IMR-90 (cell line): Measurements from ENCODE around the gene KCNMA1. TPM values are rescaled to one million over a fixed set of nuclear protein-coding genes. Genes with fewer than 3 reads are reported as not detected.

Source experiments
- ATAC-seq: fragments of 200-7000 bp; cut with Tn5 transposase; 2 replicates; pipeline ENCODE4 v1.9.1; 2020; ENCODE audit warnings: low read depth, mild to moderate bottlenecking, moderate library complexity
- BruUV-seq: library from RNA; stranded (reverse); fragments of 400-500 nt; replicated peaks from 2 replicates; lab custom pipeline; 2021; lab: Mats Ljungman, UMichigan
- CTCF ChIA-PET: fragments of 300-600 bp; formaldehyde crosslinking; extraction: SDS; loops from one replicate; lab custom pipeline; 2021; ENCODE audit warnings: antibody characterized with exemption; lab: Yijun Ruan, JAX
- POLR2A ChIA-PET: fragments of 300-600 bp; sonication (Branson Sonifier 250); formaldehyde crosslinking; loops from one replicate; lab custom pipeline; 2022; ENCODE audit warnings: antibody characterized with exemption; ENCODE audit not compliant: unreplicated experiment; lab: Charles Lee
- DNase-seq: peaks from one replicate; pipeline ENCODE4 v3.0.0; 2013
- H2AFZ ChIP-seq: replicated peaks from 2 replicates; pipeline ENCODE3; 2013; ENCODE audit warnings: low read length, mild to moderate bottlenecking; ENCODE audit not compliant: poor library complexity
- H2AK5ac ChIP-seq: 2 replicates; pipeline ENCODE4 v1.6.1; 2013; ENCODE audit warnings: low read depth, low read length, inconsistent platforms
- H2AK9ac ChIP-seq: replicated peaks from 2 replicates; pipeline ENCODE3; 2013; ENCODE audit warnings: mild to moderate bottlenecking, low read depth, low read length, moderate library complexity; ENCODE audit not compliant: poor library complexity
- H2BK120ac ChIP-seq: 2 replicates; pipeline ENCODE4 v1.6.1; 2013; ENCODE audit warnings: low read depth, low read length, inconsistent platforms
- H2BK15ac ChIP-seq: 3 replicates; pipeline ENCODE4 v1.6.1; 2013; ENCODE audit warnings: low read depth, low read length, inconsistent platforms
- H2BK20ac ChIP-seq: 2 replicates; pipeline ENCODE4 v1.6.1; 2013; ENCODE audit warnings: low read depth, mild to moderate bottlenecking, inconsistent platforms, low read length, moderate library complexity
- H2BK5ac ChIP-seq: 2 replicates; pipeline ENCODE4 v1.6.1; 2013; ENCODE audit warnings: mild to moderate bottlenecking, low read depth, low read length, inconsistent platforms; ENCODE audit not compliant: poor library complexity, severe bottlenecking
- H3K14ac ChIP-seq: replicated peaks from 2 replicates; pipeline ENCODE4 v1.6.1; 2013; ENCODE audit warnings: low read depth, low read length, inconsistent platforms
- H3K18ac ChIP-seq: 2 replicates; pipeline ENCODE4 v1.6.1; 2013; ENCODE audit warnings: low read depth, low read length, control low read depth
- H3K23ac ChIP-seq: 2 replicates; pipeline ENCODE4 v1.6.1; 2013; ENCODE audit warnings: low read depth, low read length, inconsistent platforms
- H3K27ac ChIP-seq: 2 replicates; pipeline ENCODE4 v1.5.1; 2013; ENCODE audit warnings: mild to moderate bottlenecking, control low read depth, low read length; ENCODE audit not compliant: insufficient read depth
- H3K27me3 ChIP-seq: 2 replicates; pipeline ENCODE4 v1.6.1; 2013; ENCODE audit warnings: low read length; ENCODE audit not compliant: control insufficient read depth, insufficient read depth
- H3K36me3 ChIP-seq: 2 replicates; pipeline ENCODE4 v1.6.1; 2013; ENCODE audit warnings: low read length, mixed read lengths; ENCODE audit not compliant: control insufficient read depth, insufficient read depth
- H3K4ac ChIP-seq: 2 replicates; pipeline ENCODE4 v1.6.1; 2013; ENCODE audit warnings: low read depth, low read length, inconsistent platforms
- H3K4me1 ChIP-seq: 2 replicates; pipeline ENCODE4 v1.6.1; 2013; ENCODE audit warnings: low read length, mixed read lengths; ENCODE audit not compliant: control insufficient read depth, insufficient read depth
- H3K4me2 ChIP-seq: 2 replicates; pipeline ENCODE4 v1.6.1; 2013; ENCODE audit warnings: low read depth, mild to moderate bottlenecking, control low read depth, low read length, moderate library complexity
- H3K4me3 ChIP-seq: 2 replicates; pipeline ENCODE4 v1.5.1; 2013; ENCODE audit warnings: low read depth, mild to moderate bottlenecking, control low read depth, low read length, moderate library complexity; ENCODE audit not compliant: insufficient read depth
- H3K56ac ChIP-seq: 2 replicates; pipeline ENCODE4 v1.6.1; 2013; ENCODE audit warnings: low read length, inconsistent platforms; ENCODE audit not compliant: insufficient read depth; ENCODE audit errors: extremely low read depth
- H3K79me1 ChIP-seq, 2 experiments: 2 replicates each; pipeline ENCODE4 v1.6.1; 2013; ENCODE audit warnings: low read length in 2 of 2, inconsistent platforms in 1 of 2, low read depth in 1 of 2
- H3K9ac ChIP-seq: 2 replicates; pipeline ENCODE4 v1.6.1; 2013; ENCODE audit warnings: low read depth, low read length, control low read depth
- H3K9me1 ChIP-seq: 2 replicates; pipeline ENCODE4 v1.6.1; 2013; ENCODE audit warnings: low read length, inconsistent platforms; ENCODE audit not compliant: insufficient read depth
- H3K9me3 ChIP-seq: 2 replicates; pipeline ENCODE4 v1.6.1; 2013; ENCODE audit warnings: low read length; ENCODE audit not compliant: control insufficient read depth, insufficient read depth
- H4K20me1 ChIP-seq: 2 replicates; pipeline ENCODE4 v1.6.1; 2013; ENCODE audit warnings: low read length, inconsistent platforms; ENCODE audit not compliant: insufficient read depth
- H4K5ac ChIP-seq: 2 replicates; pipeline ENCODE4 v1.6.1; 2013; ENCODE audit warnings: mild to moderate bottlenecking, low read depth, low read length, control low read depth
- H4K8ac ChIP-seq, 2 experiments: 2 replicates each; pipeline ENCODE4 v1.6.1; 2013; ENCODE audit warnings: low read depth in 2 of 2, low read length in 2 of 2, control low read depth in 1 of 2, inconsistent platforms in 1 of 2
- H4K91ac ChIP-seq: 2 replicates; pipeline ENCODE4 v1.6.1; 2013; ENCODE audit warnings: low read depth, low read length, inconsistent platforms; ENCODE audit not compliant: insufficient read depth
- BHLHE40 ChIP-seq: fragments of 150-350 bp; IDR thresholded peaks from 2 replicates; pipeline ENCODE4 v1.6.1; 2016; ENCODE audit warnings: mild to moderate bottlenecking, low read depth, low read length
- CEBPB ChIP-seq: IDR thresholded peaks from 2 replicates; pipeline ENCODE4 v1.6.1; 2012; ENCODE audit warnings: low read depth, low read length, improper control_type of control experiment
- CHD1 ChIP-seq: IDR thresholded peaks from 2 replicates; pipeline ENCODE4 v1.6.1; 2012; ENCODE audit warnings: low read depth, low read length, improper control_type of control experiment
- FOS ChIP-seq: fragments of 150-350 bp; IDR thresholded peaks from 2 replicates; pipeline ENCODE4 v1.6.1; 2016; ENCODE audit warnings: low read depth, low read length
- MAFK ChIP-seq: IDR thresholded peaks from 2 replicates; pipeline ENCODE4 v1.6.1; 2012; ENCODE audit warnings: low read depth, low read length, improper control_type of control experiment
- MAZ ChIP-seq: IDR thresholded peaks from 2 replicates; pipeline ENCODE4 v1.6.1; 2012; ENCODE audit warnings: low read depth, mild to moderate bottlenecking, low read length, improper control_type of control experiment, moderate library complexity, borderline replicate concordance
- MXI1 ChIP-seq: IDR thresholded peaks from 2 replicates; pipeline ENCODE4 v1.6.1; 2012; ENCODE audit warnings: low read depth, mild to moderate bottlenecking, low read length, moderate library complexity, borderline replicate concordance
- NFE2L2 ChIP-seq: fragments of 150-350 bp; IDR thresholded peaks from 2 replicates; pipeline ENCODE4 v1.6.1; 2016; ENCODE audit warnings: low read depth, mild to moderate bottlenecking, low read length
- POLR2A ChIP-seq: IDR thresholded peaks from 2 replicates; pipeline ENCODE4 v1.6.1; 2012; ENCODE audit warnings: mild to moderate bottlenecking, low read depth, low read length
- RAD21 ChIP-seq: IDR thresholded peaks from 2 replicates; pipeline ENCODE4 v1.6.1; 2012; ENCODE audit warnings: low read length, improper control_type of control experiment
- RCOR1 ChIP-seq: IDR thresholded peaks from 2 replicates; pipeline ENCODE4 v1.6.1; 2012; ENCODE audit warnings: mild to moderate bottlenecking, low read length, improper control_type of control experiment; ENCODE audit not compliant: insufficient replicate concordance
- RFX5 ChIP-seq: IDR thresholded peaks from 2 replicates; pipeline ENCODE4 v1.8.0; 2012; ENCODE audit warnings: low read depth, mild to moderate bottlenecking, low read length, moderate library complexity
- SMC3 ChIP-seq: fragments of 150-350 bp; IDR thresholded peaks from 2 replicates; pipeline ENCODE4 v1.6.1; 2016; ENCODE audit warnings: low read depth, mild to moderate bottlenecking, antibody characterized with exemption, low read length, moderate library complexity
- USF2 ChIP-seq: fragments of 150-350 bp; IDR thresholded peaks from 2 replicates; pipeline ENCODE4 v1.6.1; 2017; ENCODE audit warnings: mild to moderate bottlenecking, antibody characterized with exemption, low read length, low read depth
- WGBS, 2 experiments: methylation state at CpG; one replicate each; pipeline versions ENCODE4 v1.1.5 to v1.1.7; 2013; ENCODE audit warnings: missing lambda C conversion rate in 2 of 2; ENCODE audit not compliant: insufficient read length in 1 of 2; ENCODE audit errors: extremely low coverage in 2 of 2; 5-methylcytosine and 5-hydroxymethylcytosine counted together
- dilution Hi-C: fragments of 300-500 bp; cut with HindIII; formaldehyde crosslinking; loops from one replicate; pipeline ENCODE4 v1.14.3; 2018; ENCODE audit warnings: low sequenced_read_pairs; ENCODE audit not compliant: unreplicated experiment
- in situ Hi-C: fragments of 300-500 bp; cut with MboI; formaldehyde crosslinking; loops from 3 replicates; pipeline ENCODE4 v1.14.3; 2019; ENCODE audit warnings: low sequenced_read_pairs, inconsistent platforms, mixed read lengths
- intact Hi-C: fragments of 100-400 bp; cut with micrococcal nuclease; formaldehyde crosslinking; loops from 2 replicates; pipeline ENCODE4 v1.10.0; 2022
- polyA plus RNA-seq, 3 experiments: library from polyadenylated mRNA; depleted of rRNA; stranded (reverse); fragments of >200 nt; gene quantifications; 2 replicates each; pipeline ENCODE4 v1.2.3, GENCODE V29; 2012; ENCODE audit warnings: low replicate concordance in 1 of 3
- total RNA-seq: library from RNA; depleted of rRNA; stranded (reverse); fragments of >200 nt; gene quantifications from 2 replicates; pipeline ENCODE4 v1.2.3, GENCODE V29; 2012
- TF ChIP-seq, protein P1 (sequence below): conservative IDR thresholded peaks from 2 replicates; pipeline ENCODE4 v1.5.1; 2012; ENCODE audit warnings: mild to moderate bottlenecking, low read depth, low read length, improper control_type of control experiment
- TF ChIP-seq, protein P2 (sequence below): fragments of 150-350 bp; IDR thresholded peaks from 2 replicates; pipeline ENCODE4 v1.6.1; 2016; ENCODE audit warnings: low read depth, mild to moderate bottlenecking, low read length, moderate library complexity, borderline replicate concordance

Gene KCNMA1
- total and polyA plus RNA-seq, 2 of the 4 experiments (the other 2 are of a cell fraction), result 25.6 to 29.6 TPM

GRCh38 chr10:77680065-77680464, 42.5 kb upstream of the KCNMA1 start:
- no peak overlapping the region for H2AK5ac ChIP-seq
- no peak overlapping the region for H3K14ac ChIP-seq
- peaks cover 42% of the 10 kb centered on the region for H3K27me3 ChIP-seq
- H4K20me1 ChIP-seq, result no peaks in the 10 kb centered on the region
- no peak overlapping the region for H3K56ac ChIP-seq
- H2BK15ac ChIP-seq, result no peak overlapping the region
- CTCF ChIA-PET, result no interaction called here
- intact Hi-C loops (no loop called here), in situ Hi-C loops (no loop called here), dilution Hi-C loops (no loop called here)
- H3K79me1 ChIP-seq, result no peaks in the 10 kb centered on the region
- no peak overlapping the region for H4K5ac ChIP-seq
- no peak overlapping the region for H3K4me2 ChIP-seq
- no peak overlapping the region for H2BK120ac ChIP-seq
- DNase-seq, result no peak
- no peaks in the 10 kb centered on the region for H3K36me3 ChIP-seq
- H3K4me1 ChIP-seq, result no peaks in the 10 kb centered on the region
- H3K9ac ChIP-seq, result no peak overlapping the region
- no peak overlapping the region for H3K4me3 ChIP-seq
- BruUV-seq, result no TSS peak
- ATAC-seq, result no peak
- no peak overlapping the region for H2BK20ac ChIP-seq
- no peaks in the 10 kb centered on the region for H3K9me3 ChIP-seq
- POLR2A ChIA-PET, result no interaction called here
- H3K9me1 ChIP-seq, result no peaks in the 10 kb centered on the region
- H2AFZ ChIP-seq, result no peak overlapping the region
- H4K91ac ChIP-seq, result no peak overlapping the region
- H3K4ac ChIP-seq, result no peak overlapping the region
- 14% methylated on average over 1 of the region's 3 CpGs; no CpG with 5 or more reads in 1 of the 2 experiments for WGBS, 2 experiments
- H3K18ac ChIP-seq, result no peak overlapping the region
- H4K8ac ChIP-seq, result no peak overlapping the region
- TF ChIP-seq CHD1 (no peak), RCOR1 (no peak), BHLHE40 (no peak), NFE2L2 (no peak), SMC3 (no peak), USF2 (no peak), MAFK (no peak), MAZ (no peak), FOS (no peak), RAD21 (no peak), MXI1 (no peak), CEBPB (no peak), POLR2A (no peak), RFX5 (no peak)
- TF ChIP-seq, protein P1, sequence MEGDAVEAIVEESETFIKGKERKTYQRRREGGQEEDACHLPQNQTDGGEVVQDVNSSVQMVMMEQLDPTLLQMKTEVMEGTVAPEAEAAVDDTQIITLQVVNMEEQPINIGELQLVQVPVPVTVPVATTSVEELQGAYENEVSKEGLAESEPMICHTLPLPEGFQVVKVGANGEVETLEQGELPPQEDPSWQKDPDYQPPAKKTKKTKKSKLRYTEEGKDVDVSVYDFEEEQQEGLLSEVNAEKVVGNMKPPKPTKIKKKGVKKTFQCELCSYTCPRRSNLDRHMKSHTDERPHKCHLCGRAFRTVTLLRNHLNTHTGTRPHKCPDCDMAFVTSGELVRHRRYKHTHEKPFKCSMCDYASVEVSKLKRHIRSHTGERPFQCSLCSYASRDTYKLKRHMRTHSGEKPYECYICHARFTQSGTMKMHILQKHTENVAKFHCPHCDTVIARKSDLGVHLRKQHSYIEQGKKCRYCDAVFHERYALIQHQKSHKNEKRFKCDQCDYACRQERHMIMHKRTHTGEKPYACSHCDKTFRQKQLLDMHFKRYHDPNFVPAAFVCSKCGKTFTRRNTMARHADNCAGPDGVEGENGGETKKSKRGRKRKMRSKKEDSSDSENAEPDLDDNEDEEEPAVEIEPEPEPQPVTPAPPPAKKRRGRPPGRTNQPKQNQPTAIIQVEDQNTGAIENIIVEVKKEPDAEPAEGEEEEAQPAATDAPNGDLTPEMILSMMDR, result no peak
- TF ChIP-seq, protein P2, sequence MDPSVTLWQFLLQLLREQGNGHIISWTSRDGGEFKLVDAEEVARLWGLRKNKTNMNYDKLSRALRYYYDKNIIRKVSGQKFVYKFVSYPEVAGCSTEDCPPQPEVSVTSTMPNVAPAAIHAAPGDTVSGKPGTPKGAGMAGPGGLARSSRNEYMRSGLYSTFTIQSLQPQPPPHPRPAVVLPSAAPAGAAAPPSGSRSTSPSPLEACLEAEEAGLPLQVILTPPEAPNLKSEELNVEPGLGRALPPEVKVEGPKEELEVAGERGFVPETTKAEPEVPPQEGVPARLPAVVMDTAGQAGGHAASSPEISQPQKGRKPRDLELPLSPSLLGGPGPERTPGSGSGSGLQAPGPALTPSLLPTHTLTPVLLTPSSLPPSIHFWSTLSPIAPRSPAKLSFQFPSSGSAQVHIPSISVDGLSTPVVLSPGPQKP, result no peak
- H3K27ac ChIP-seq, result no peak overlapping the region
- no peak overlapping the region for H3K23ac ChIP-seq
- H2AK9ac ChIP-seq, result no peak overlapping the region
- H2BK5ac ChIP-seq, result no peak overlapping the region
